GM23338 (cell line): Measurements from ENCODE around the gene UCKL1. TPM values are rescaled to one million over a fixed set of nuclear protein-coding genes. Genes with fewer than 3 reads are reported as not detected.

Experiments used
- ATAC-seq: fragments of 200-7000 bp; cut with Tn5 transposase; 3 replicates; pipeline ENCODE4 v1.9.1; 2020
- DNase-seq: peaks from one replicate; pipeline ENCODE4 v3.0.0-alpha.2; 2015; ENCODE audit warnings: low spot score
- H2AFZ ChIP-seq: fragments of 200-600 bp; sonication (generic); 2 replicates; pipeline ENCODE4 v1.8.0; 2016; ENCODE audit warnings: antibody characterized with exemption, mild to moderate bottlenecking, moderate library complexity
- H3F3A ChIP-seq: fragments of 200-600 bp; sonication (generic); replicated peaks from 2 replicates; pipeline ENCODE4 v1.8.0; 2017; ENCODE audit warnings: antibody characterized with exemption, mixed run types, low read depth
- H3K27ac ChIP-seq: fragments of 200-600 bp; sonication (generic); 2 replicates; pipeline ENCODE4 v1.6.1; 2016; ENCODE audit warnings: low read depth
- H3K27me3 ChIP-seq: fragments of 200-600 bp; sonication (generic); 2 replicates; pipeline ENCODE4 v1.8.0; 2016; ENCODE audit warnings: mild to moderate bottlenecking, mixed run types, moderate library complexity; ENCODE audit not compliant: insufficient read depth
- H3K36me3 ChIP-seq: fragments of 200-600 bp; sonication (generic); 2 replicates; pipeline ENCODE4 v1.8.0; 2016; ENCODE audit warnings: mild to moderate bottlenecking; ENCODE audit not compliant: insufficient read depth
- H3K4me1 ChIP-seq: fragments of 200-600 bp; sonication (generic); 2 replicates; pipeline ENCODE4 v1.8.0; 2016; ENCODE audit warnings: mild to moderate bottlenecking, moderate library complexity; ENCODE audit not compliant: insufficient read depth
- H3K4me2 ChIP-seq: fragments of 200-600 bp; sonication (generic); 2 replicates; pipeline ENCODE4 v1.7.1; 2017; ENCODE audit warnings: mixed run types
- H3K4me3 ChIP-seq: fragments of 200-600 bp; sonication (generic); 2 replicates; pipeline ENCODE4 v1.6.1; 2016; ENCODE audit warnings: mixed run types
- H3K79me2 ChIP-seq: fragments of 200-600 bp; sonication (generic); replicated peaks from 2 replicates; pipeline ENCODE4 v1.8.0; 2017; ENCODE audit warnings: mild to moderate bottlenecking; ENCODE audit not compliant: insufficient read depth
- H3K9me2 ChIP-seq: fragments of 200-600 bp; sonication (generic); 2 replicates; pipeline ENCODE4 v1.8.0; 2017; ENCODE audit not compliant: insufficient read depth
- H4K20me1 ChIP-seq: fragments of 200-600 bp; sonication (generic); replicated peaks from 2 replicates; pipeline ENCODE4 v1.8.0; 2017; ENCODE audit warnings: mild to moderate bottlenecking; ENCODE audit not compliant: insufficient read depth
- H3K27ac Mint-ChIP-seq: 2 replicates; pipeline ENCODE4 v1.8.0; 2020; ENCODE audit warnings: inconsistent platforms, mild to moderate bottlenecking, moderate library complexity, mixed read lengths
- H3K27me3 Mint-ChIP-seq: 3 replicates; pipeline ENCODE4 v1.8.0; 2022; ENCODE audit warnings: low read depth, mild to moderate bottlenecking, moderate library complexity, mixed read lengths, inconsistent platforms; ENCODE audit not compliant: insufficient read depth, poor library complexity
- H3K36me3 Mint-ChIP-seq: 3 replicates; pipeline ENCODE4 v1.8.0; 2021; ENCODE audit warnings: low read depth, mild to moderate bottlenecking, inconsistent platforms, moderate library complexity, mixed read lengths
- H3K4me1 Mint-ChIP-seq: 3 replicates; pipeline ENCODE4 v1.8.0; 2020; ENCODE audit warnings: mild to moderate bottlenecking, inconsistent platforms, mixed read lengths
- H3K4me3 Mint-ChIP-seq: 3 replicates; pipeline ENCODE4 v1.8.0; 2021; ENCODE audit warnings: moderate library complexity, mild to moderate bottlenecking, inconsistent platforms, mixed read lengths
- H3K9me3 Mint-ChIP-seq: 3 replicates; pipeline ENCODE4 v1.8.0; 2020; ENCODE audit warnings: moderate library complexity, mild to moderate bottlenecking, inconsistent platforms, mixed read lengths
- CREB1 ChIP-seq: fragments of 250-450 bp; sonication (Bioruptor Pico); IDR thresholded peaks from 2 replicates; pipeline ENCODE4 v1.5.0; 2020; ENCODE audit warnings: low read depth, mild to moderate bottlenecking, moderate library complexity
- EZH2 ChIP-seq: fragments of 200-600 bp; sonication (generic); IDR thresholded peaks from one replicate; pipeline ENCODE4 v1.8.0; 2017; ENCODE audit warnings: antibody characterized with exemption, mild to moderate bottlenecking, low read depth; ENCODE audit not compliant: unreplicated experiment
- EZH2phosphoT487 ChIP-seq: fragments of 200-600 bp; sonication (generic); IDR thresholded peaks from one replicate; pipeline ENCODE4 v1.8.1; 2018; ENCODE audit warnings: antibody characterized with exemption; ENCODE audit not compliant: unreplicated experiment
- JUNB ChIP-seq: IDR thresholded peaks from one replicate; pipeline ENCODE4 v1.6.1; 2016; ENCODE audit warnings: antibody characterized with exemption; ENCODE audit not compliant: unreplicated experiment
- NANOG ChIP-seq: IDR thresholded peaks from 2 replicates; pipeline ENCODE4 v1.6.1; 2016; ENCODE audit warnings: antibody characterized with exemption, borderline replicate concordance
- POLR2AphosphoS5 ChIP-seq: IDR thresholded peaks from 2 replicates; pipeline ENCODE4 v1.6.1; 2016; ENCODE audit warnings: antibody characterized with exemption, low read depth
- STAT1 ChIP-seq: IDR thresholded peaks from one replicate; pipeline ENCODE4 v1.6.1; 2016; ENCODE audit warnings: antibody characterized with exemption; ENCODE audit not compliant: unreplicated experiment
- ZNF114 ChIP-seq: fragments of 250-450 bp; sonication (Bioruptor Pico); IDR thresholded peaks from 2 replicates; pipeline ENCODE4 v1.5.0; 2020; ENCODE audit warnings: mild to moderate bottlenecking, moderate library complexity
- ZNF331 ChIP-seq: fragments of 250-450 bp; sonication (Bioruptor Pico); IDR thresholded peaks from 2 replicates; pipeline ENCODE4 v1.5.0; 2020; ENCODE audit warnings: low read depth, mild to moderate bottlenecking, moderate library complexity
- polyA plus RNA-seq: library from polyadenylated mRNA; unstranded; fragments of >200 nt; fragmentation: Nextera tagmentation; extraction: Ambion mirVana; gene quantifications from 2 replicates; pipeline ENCODE4 v1.2.1, GENCODE V29; 2016
- total RNA-seq: library from RNA; depleted of rRNA; stranded (reverse); fragments of >200 nt; shearing (Covaris generic); gene quantifications from 2 replicates; pipeline ENCODE4 v1.2.3, GENCODE V29; 2014
- TF ChIP-seq, protein P1 (sequence below), 2 experiments: fragments of 200-600 bp in 1 of 2; sonication (generic) in 1 of 2; conservative IDR thresholded peaks; 2 replicates each; pipeline versions ENCODE4 v1.5.1 to v1.6.1; 2016 to 2017; ENCODE audit warnings: antibody characterized with exemption in 2 of 2, low read depth in 2 of 2, mild to moderate bottlenecking in 2 of 2, moderate library complexity in 1 of 2
- TF ChIP-seq, protein P2 (sequence below): IDR thresholded peaks from one replicate; pipeline ENCODE4 v1.6.1; 2018; ENCODE audit warnings: antibody characterized with exemption; ENCODE audit not compliant: unreplicated experiment
- TF ChIP-seq, protein P3 (sequence below): fragments of 250-450 bp; sonication (Bioruptor Pico); IDR thresholded peaks from 2 replicates; pipeline ENCODE4 v1.5.0; 2020; ENCODE audit warnings: mild to moderate bottlenecking, moderate library complexity
- TF ChIP-seq, protein P4 (sequence below): IDR thresholded peaks from 2 replicates; pipeline ENCODE4 v1.6.1; 2016; ENCODE audit warnings: antibody characterized with exemption

UCKL1 gene
- total and polyA plus RNA-seq, 2 experiments from 2014 or later = 56.8 to 82.5 TPM

DNA sequence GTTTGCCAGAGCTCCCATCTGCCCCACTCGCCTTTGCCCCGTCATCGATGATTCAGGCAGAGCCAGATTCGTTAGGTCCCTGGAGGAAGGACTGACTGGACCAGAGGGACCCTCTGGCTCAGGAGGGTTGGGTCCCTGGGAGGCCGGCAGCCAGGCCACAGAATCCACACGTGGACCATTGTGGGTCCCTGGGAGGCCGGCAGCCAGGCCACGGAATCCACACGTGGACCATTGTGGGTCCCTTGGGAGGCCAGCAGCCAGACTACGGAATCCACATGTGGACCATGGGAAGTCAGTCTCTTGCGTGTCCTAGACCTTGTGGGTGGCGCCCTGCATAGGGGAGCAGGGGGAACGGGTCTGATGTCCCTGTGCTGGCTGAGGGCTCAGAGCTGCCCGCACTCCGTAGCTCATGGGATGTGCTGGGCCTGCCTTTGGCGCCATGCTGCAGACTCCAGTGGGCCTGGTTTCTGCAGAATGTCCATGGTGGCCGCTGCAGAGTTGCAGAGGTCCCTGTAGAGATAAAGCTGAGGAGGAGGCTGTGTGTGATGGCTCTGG lies 23.5 kb downstream of the UCKL1 start:
- H3K27me3 ChIP-seq = no peaks in the 10 kb centered on the region
- no peaks in the 10 kb centered on the region for H3K79me2 ChIP-seq
- no peaks in the 10 kb centered on the region; the same call in 2 of the 3 replicates for H3K9me3 Mint-ChIP-seq
- H3K27ac Mint-ChIP-seq = no peak overlapping the region
- peaks cover 4% of the 10 kb centered on the region; the same call in 1 of the 2 replicates for H3K36me3 ChIP-seq
- H3K36me3 Mint-ChIP-seq = peaks cover 50% of the 10 kb centered on the region
- H3K4me3 Mint-ChIP-seq = no peak overlapping the region
- TF ChIP-seq CREB1 (CRISPR knock-in tag) (no peak), ZNF331 (no peak), POLR2AphosphoS5 (no peak), JUNB (no peak), ZNF114 (CRISPR knock-in tag) (no peak), EZH2phosphoT487 (no peak), STAT1 (no peak), EZH2 (no peak), NANOG (no peak)
- TF ChIP-seq, protein P1, sequence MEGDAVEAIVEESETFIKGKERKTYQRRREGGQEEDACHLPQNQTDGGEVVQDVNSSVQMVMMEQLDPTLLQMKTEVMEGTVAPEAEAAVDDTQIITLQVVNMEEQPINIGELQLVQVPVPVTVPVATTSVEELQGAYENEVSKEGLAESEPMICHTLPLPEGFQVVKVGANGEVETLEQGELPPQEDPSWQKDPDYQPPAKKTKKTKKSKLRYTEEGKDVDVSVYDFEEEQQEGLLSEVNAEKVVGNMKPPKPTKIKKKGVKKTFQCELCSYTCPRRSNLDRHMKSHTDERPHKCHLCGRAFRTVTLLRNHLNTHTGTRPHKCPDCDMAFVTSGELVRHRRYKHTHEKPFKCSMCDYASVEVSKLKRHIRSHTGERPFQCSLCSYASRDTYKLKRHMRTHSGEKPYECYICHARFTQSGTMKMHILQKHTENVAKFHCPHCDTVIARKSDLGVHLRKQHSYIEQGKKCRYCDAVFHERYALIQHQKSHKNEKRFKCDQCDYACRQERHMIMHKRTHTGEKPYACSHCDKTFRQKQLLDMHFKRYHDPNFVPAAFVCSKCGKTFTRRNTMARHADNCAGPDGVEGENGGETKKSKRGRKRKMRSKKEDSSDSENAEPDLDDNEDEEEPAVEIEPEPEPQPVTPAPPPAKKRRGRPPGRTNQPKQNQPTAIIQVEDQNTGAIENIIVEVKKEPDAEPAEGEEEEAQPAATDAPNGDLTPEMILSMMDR (conservative IDR thresholded peaks at IDR 0.05; ENCODE audit: low read depth in 2 of 2) = no peak
- TF ChIP-seq, protein P2, sequence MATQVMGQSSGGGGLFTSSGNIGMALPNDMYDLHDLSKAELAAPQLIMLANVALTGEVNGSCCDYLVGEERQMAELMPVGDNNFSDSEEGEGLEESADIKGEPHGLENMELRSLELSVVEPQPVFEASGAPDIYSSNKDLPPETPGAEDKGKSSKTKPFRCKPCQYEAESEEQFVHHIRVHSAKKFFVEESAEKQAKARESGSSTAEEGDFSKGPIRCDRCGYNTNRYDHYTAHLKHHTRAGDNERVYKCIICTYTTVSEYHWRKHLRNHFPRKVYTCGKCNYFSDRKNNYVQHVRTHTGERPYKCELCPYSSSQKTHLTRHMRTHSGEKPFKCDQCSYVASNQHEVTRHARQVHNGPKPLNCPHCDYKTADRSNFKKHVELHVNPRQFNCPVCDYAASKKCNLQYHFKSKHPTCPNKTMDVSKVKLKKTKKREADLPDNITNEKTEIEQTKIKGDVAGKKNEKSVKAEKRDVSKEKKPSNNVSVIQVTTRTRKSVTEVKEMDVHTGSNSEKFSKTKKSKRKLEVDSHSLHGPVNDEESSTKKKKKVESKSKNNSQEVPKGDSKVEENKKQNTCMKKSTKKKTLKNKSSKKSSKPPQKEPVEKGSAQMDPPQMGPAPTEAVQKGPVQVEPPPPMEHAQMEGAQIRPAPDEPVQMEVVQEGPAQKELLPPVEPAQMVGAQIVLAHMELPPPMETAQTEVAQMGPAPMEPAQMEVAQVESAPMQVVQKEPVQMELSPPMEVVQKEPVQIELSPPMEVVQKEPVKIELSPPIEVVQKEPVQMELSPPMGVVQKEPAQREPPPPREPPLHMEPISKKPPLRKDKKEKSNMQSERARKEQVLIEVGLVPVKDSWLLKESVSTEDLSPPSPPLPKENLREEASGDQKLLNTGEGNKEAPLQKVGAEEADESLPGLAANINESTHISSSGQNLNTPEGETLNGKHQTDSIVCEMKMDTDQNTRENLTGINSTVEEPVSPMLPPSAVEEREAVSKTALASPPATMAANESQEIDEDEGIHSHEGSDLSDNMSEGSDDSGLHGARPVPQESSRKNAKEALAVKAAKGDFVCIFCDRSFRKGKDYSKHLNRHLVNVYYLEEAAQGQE = no peak
- TF ChIP-seq, protein P3, sequence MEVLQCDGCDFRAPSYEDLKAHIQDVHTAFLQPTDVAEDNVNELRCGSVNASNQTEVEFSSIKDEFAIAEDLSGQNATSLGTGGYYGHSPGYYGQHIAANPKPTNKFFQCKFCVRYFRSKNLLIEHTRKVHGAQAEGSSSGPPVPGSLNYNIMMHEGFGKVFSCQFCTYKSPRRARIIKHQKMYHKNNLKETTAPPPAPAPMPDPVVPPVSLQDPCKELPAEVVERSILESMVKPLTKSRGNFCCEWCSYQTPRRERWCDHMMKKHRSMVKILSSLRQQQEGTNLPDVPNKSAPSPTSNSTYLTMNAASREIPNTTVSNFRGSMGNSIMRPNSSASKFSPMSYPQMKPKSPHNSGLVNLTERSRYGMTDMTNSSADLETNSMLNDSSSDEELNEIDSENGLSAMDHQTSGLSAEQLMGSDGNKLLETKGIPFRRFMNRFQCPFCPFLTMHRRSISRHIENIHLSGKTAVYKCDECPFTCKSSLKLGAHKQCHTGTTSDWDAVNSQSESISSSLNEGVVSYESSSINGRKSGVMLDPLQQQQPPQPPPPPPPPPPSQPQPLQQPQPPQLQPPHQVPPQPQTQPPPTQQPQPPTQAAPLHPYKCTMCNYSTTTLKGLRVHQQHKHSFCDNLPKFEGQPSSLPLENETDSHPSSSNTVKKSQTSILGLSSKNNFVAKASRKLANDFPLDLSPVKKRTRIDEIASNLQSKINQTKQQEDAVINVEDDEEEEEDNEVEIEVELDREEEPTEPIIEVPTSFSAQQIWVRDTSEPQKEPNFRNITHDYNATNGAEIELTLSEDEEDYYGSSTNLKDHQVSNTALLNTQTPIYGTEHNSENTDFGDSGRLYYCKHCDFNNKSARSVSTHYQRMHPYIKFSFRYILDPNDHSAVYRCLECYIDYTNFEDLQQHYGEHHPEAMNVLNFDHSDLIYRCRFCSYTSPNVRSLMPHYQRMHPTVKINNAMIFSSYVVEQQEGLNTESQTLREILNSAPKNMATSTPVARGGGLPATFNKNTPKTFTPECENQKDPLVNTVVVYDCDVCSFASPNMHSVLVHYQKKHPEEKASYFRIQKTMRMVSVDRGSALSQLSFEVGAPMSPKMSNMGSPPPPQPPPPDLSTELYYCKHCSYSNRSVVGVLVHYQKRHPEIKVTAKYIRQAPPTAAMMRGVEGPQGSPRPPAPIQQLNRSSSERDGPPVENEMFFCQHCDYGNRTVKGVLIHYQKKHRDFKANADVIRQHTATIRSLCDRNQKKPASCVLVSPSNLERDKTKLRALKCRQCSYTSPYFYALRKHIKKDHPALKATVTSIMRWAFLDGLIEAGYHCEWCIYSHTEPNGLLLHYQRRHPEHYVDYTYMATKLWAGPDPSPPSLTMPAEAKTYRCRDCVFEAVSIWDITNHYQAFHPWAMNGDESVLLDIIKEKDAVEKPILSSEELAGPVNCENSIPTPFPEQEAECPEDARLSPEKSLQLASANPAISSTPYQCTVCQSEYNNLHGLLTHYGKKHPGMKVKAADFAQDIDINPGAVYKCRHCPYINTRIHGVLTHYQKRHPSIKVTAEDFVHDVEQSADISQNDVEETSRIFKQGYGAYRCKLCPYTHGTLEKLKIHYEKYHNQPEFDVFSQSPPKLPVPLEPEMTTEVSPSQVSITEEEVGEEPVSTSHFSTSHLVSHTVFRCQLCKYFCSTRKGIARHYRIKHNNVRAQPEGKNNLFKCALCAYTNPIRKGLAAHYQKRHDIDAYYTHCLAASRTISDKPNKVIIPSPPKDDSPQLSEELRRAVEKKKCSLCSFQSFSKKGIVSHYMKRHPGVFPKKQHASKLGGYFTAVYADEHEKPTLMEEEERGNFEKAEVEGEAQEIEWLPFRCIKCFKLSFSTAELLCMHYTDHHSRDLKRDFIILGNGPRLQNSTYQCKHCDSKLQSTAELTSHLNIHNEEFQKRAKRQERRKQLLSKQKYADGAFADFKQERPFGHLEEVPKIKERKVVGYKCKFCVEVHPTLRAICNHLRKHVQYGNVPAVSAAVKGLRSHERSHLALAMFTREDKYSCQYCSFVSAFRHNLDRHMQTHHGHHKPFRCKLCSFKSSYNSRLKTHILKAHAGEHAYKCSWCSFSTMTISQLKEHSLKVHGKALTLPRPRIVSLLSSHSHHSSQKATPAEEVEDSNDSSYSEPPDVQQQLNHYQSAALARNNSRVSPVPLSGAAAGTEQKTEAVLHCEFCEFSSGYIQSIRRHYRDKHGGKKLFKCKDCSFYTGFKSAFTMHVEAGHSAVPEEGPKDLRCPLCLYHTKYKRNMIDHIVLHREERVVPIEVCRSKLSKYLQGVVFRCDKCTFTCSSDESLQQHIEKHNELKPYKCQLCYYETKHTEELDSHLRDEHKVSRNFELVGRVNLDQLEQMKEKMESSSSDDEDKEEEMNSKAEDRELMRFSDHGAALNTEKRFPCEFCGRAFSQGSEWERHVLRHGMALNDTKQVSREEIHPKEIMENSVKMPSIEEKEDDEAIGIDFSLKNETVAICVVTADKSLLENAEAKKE (CRISPR knock-in tag) = no peak
- TF ChIP-seq, protein P4, sequence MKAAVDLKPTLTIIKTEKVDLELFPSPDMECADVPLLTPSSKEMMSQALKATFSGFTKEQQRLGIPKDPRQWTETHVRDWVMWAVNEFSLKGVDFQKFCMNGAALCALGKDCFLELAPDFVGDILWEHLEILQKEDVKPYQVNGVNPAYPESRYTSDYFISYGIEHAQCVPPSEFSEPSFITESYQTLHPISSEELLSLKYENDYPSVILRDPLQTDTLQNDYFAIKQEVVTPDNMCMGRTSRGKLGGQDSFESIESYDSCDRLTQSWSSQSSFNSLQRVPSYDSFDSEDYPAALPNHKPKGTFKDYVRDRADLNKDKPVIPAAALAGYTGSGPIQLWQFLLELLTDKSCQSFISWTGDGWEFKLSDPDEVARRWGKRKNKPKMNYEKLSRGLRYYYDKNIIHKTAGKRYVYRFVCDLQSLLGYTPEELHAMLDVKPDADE = no peak
- H3K9me2 ChIP-seq = no peaks in the 10 kb centered on the region
- H3F3A ChIP-seq = peaks cover 8% of the 10 kb centered on the region; the same call in 1 of the 2 replicates
- no peaks in the 10 kb centered on the region for H3K4me1 ChIP-seq
- peaks cover 2% of the 10 kb centered on the region for H3K27me3 Mint-ChIP-seq
- H2AFZ ChIP-seq = no peak overlapping the region
- no peak overlapping the region for H3K4me3 ChIP-seq
- no peaks in the 10 kb centered on the region; the same call in 1 of the 2 replicates for H4K20me1 ChIP-seq
- H3K27ac ChIP-seq = no peak overlapping the region
- DNase-seq (no peak), ATAC-seq (no peak)
- H3K4me1 Mint-ChIP-seq = peaks cover under 1% of the 10 kb centered on the region; the same call in 1 of the 3 replicates
- H3K4me2 ChIP-seq = no peak overlapping the region
